Stomach (tissue), 9 donors: ENCODE measurements around the gene AKAP6. TPM values are rescaled to one million over a fixed set of nuclear protein-coding genes. Genes with fewer than 3 reads are reported as not detected.
A peak's percentile ranks its signal among the peaks of the same experiment; 100 is the strongest.

Experiments used
- DNase-seq, 2 donors: peaks; one replicate each; pipeline versions ENCODE4 v3.0.0 to v3.0.0-alpha.2; 2013 to 2019
- H3K27ac ChIP-seq, 5 donors: fragments of 200-600 bp in 4 of 5; sonication (generic) in 4 of 5; one replicate each; pipeline ENCODE4 v1.5.1; 2013 to 2019; ENCODE audit warnings: mild to moderate bottlenecking in 1 of 5, moderate library complexity in 1 of 5
- H3K27me3 ChIP-seq, 3 donors: fragments of 200-600 bp; sonication (generic); one replicate each; pipeline ENCODE4 v1.5.1; 2017 to 2019; ENCODE audit warnings: mixed run types in 1 of 3
- H3K36me3 ChIP-seq, 4 donors: fragments of 200-600 bp; sonication (generic); 1 replicate in 3 of 4; 2 replicates in 1 of 4; pipeline ENCODE4 v1.5.1; 2016 to 2019
- H3K4me1 ChIP-seq, 4 donors: fragments of 200-600 bp; sonication (generic); one replicate each; pipeline ENCODE4 v1.5.1; 2016 to 2019
- H3K4me3 ChIP-seq, 4 donors: fragments of 200-600 bp; sonication (generic) in 3 of 4; one replicate each; pipeline ENCODE4 v1.5.1; 2016 to 2019; ENCODE audit warnings: mild to moderate bottlenecking in 1 of 4
- H3K9me3 ChIP-seq, 4 donors: fragments of 200-600 bp; sonication (generic); one replicate each; pipeline ENCODE4 v1.5.1; 2016 to 2019
- EP300 ChIP-seq: sonication (generic); formaldehyde crosslinking; IDR thresholded peaks from one replicate; pipeline ENCODE4 v1.6.1; 2017; ENCODE audit warnings: antibody characterized with exemption
- POLR2A ChIP-seq, 4 donors: fragments of 450-650 bp; IDR thresholded peaks; one replicate each; pipeline ENCODE4 v1.6.1; 2016; ENCODE audit warnings: antibody characterized with exemption in 4 of 4, control low read depth in 2 of 4, mild to moderate bottlenecking in 1 of 4, moderate library complexity in 1 of 4
- POLR2AphosphoS5 ChIP-seq, 3 donors: sonication (generic); formaldehyde crosslinking; IDR thresholded peaks; one replicate each; pipeline ENCODE4 v1.6.1; 2016; ENCODE audit warnings: antibody characterized with exemption in 3 of 3
- WGBS, 5 donors: extraction: QIAGEN DNeasy Blood & Tissue Kit in 3 of 5; methylation state at CpG; one replicate each; pipeline versions ENCODE4 v1.1.5 to v1.1.7; 2013 to 2018; 5-methylcytosine and 5-hydroxymethylcytosine counted together
- intact Hi-C: fragments of 100-400 bp; cut with DNase I; formaldehyde crosslinking; loops from one replicate; pipeline ENCODE4 v1.15.1; 2023; ENCODE audit warnings: low total_unique reads
- polyA plus RNA-seq, 3 donors: library from polyadenylated mRNA; stranded (reverse); fragments of 200-250 nt; gene quantifications; one replicate each; pipeline ENCODE4 v1.2.3, GENCODE V29; 2013
- total RNA-seq, 5 donors: library from RNA; depleted of rRNA; stranded (reverse); fragments of >200 nt; gene quantifications; one replicate each; pipeline versions ENCODE4 v1.1.0 to v1.2.3, GENCODE V29; 2014 to 2016
- TF ChIP-seq, protein P1 (sequence below), 7 experiments: fragments of 450-650 bp in 4 of 7; fragments of 200-600 bp in 3 of 7; sonication (generic) in 3 of 7; IDR thresholded peaks; one replicate each; pipeline ENCODE4 v1.5.1; 2016 to 2019; ENCODE audit warnings: antibody characterized with exemption in 7 of 7, control low read depth in 2 of 7, mild to moderate bottlenecking in 1 of 7
- donor health status: healthy with polysubstance abuse.
- donor health status: Bipolar disorder and iron deficiency.
- donor health status: healthy.

AKAP6 gene
- total and polyA plus RNA-seq, 8 donors = 0.15 to 132 (median 3.3) TPM

DNA sequence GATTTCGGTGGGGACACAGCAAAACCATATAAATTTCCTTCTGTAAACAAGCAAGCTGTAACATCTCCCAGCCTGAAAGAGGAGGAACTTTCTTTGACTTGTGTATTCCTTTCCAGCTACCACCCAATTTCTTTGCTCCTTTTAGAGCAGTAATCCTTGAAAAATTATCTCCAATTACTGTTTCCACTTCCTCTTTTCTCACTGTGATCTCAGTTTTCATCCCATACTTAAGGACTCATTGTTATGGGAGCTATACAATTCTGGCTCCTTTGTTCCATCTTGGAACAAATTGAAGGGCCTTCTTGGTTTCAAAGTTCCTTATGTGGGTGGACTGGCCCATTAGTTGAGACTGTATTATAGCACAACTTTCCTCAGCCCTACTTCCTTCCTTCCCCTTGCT, 152.6 kb downstream of the AKAP6 start:
- Histone ChIP-seq H3K27me3 (no peaks in the 10 kb centered on the region), H3K9me3 (no peaks in the 10 kb centered on the region), H3K36me3 (no peaks in the 10 kb centered on the region), H3K4me3 (no peak overlapping the region), H3K27ac (no peak overlapping the region), H3K4me1 (no peaks in the 10 kb centered on the region)
- DNase-seq = no peak
- TF ChIP-seq, protein P1, sequence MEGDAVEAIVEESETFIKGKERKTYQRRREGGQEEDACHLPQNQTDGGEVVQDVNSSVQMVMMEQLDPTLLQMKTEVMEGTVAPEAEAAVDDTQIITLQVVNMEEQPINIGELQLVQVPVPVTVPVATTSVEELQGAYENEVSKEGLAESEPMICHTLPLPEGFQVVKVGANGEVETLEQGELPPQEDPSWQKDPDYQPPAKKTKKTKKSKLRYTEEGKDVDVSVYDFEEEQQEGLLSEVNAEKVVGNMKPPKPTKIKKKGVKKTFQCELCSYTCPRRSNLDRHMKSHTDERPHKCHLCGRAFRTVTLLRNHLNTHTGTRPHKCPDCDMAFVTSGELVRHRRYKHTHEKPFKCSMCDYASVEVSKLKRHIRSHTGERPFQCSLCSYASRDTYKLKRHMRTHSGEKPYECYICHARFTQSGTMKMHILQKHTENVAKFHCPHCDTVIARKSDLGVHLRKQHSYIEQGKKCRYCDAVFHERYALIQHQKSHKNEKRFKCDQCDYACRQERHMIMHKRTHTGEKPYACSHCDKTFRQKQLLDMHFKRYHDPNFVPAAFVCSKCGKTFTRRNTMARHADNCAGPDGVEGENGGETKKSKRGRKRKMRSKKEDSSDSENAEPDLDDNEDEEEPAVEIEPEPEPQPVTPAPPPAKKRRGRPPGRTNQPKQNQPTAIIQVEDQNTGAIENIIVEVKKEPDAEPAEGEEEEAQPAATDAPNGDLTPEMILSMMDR (IDR thresholded peaks at IDR 0.05) = no peak
- TF ChIP-seq EP300 (no peak), POLR2AphosphoS5 (IDR thresholded peaks at IDR 0.05) (no peak), POLR2A (IDR thresholded peaks at IDR 0.05) (no peak)
- intact Hi-C loops = no loop called here
- WGBS, 5 donors = 0 to 67% (median 40%) methylated on average over 1 of the region's 1 CpG

DNA sequence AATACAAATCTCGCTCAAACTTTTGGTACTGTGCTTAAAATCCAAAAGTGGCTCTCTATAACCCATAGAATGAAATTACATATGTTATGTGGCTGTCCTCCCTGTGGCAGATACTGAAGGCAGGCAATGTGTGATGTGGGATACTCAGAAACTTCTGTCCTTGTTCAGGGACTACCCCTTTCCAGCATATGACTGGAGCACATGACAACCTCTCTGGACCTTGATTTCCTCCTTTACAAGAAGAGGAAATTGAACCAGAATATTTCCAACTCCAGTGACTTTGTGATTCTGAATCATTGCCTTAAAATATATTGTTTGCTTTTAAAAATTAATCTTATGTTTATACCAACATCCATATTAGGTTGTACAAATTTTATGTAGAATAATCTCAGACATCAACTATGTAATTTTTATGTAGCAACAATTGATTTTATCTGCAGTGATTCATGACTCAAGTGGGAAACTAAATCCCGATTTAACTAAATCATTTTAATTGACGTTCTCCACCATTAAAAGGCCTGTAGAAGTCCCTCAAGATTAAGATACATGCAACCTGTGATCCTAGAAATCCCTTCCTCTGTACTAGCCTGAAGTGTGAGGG, 162.4 kb downstream of the AKAP6 start:
- peaks cover 0 to 16% (median 0%) of the 10 kb centered on the region in 4 donors for H3K4me1 ChIP-seq
- no peaks in the 10 kb centered on the region for H3K9me3 ChIP-seq
- no peaks in the 10 kb centered on the region for H3K36me3 ChIP-seq
- 71 to 88% (median 85%) methylated on average over 3 of the region's 3 CpGs for WGBS, 5 donors
- no peak for DNase-seq
- H3K27me3 ChIP-seq = no peaks in the 10 kb centered on the region
- TF ChIP-seq EP300 (no peak), POLR2AphosphoS5 (IDR thresholded peaks at IDR 0.05) (no peak)
- no peak overlapping the region for H3K27ac ChIP-seq
- intact Hi-C loops = no loop called here
- no peak overlapping the region for H3K4me3 ChIP-seq

DNA sequence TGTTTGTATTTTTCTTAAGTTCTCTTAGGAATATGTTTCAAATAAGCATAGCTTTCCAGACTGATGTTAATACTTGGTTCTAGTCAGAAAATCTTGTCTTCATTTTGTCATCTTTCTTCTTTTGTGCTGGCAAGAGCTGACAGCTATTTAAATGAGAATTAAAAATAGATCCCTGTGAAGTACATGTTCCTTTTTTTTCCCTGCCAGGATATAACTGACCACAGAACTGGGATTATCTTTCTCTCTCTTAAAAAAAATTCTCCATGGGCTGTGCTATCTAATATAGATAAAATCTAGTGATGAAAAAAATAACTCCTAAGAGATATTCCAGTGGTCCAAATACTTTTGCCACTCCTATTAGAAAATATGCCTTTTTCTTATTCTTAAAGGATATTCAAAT, 163.4 kb downstream of the AKAP6 start:
- intact Hi-C loops = no loop called here

DNA sequence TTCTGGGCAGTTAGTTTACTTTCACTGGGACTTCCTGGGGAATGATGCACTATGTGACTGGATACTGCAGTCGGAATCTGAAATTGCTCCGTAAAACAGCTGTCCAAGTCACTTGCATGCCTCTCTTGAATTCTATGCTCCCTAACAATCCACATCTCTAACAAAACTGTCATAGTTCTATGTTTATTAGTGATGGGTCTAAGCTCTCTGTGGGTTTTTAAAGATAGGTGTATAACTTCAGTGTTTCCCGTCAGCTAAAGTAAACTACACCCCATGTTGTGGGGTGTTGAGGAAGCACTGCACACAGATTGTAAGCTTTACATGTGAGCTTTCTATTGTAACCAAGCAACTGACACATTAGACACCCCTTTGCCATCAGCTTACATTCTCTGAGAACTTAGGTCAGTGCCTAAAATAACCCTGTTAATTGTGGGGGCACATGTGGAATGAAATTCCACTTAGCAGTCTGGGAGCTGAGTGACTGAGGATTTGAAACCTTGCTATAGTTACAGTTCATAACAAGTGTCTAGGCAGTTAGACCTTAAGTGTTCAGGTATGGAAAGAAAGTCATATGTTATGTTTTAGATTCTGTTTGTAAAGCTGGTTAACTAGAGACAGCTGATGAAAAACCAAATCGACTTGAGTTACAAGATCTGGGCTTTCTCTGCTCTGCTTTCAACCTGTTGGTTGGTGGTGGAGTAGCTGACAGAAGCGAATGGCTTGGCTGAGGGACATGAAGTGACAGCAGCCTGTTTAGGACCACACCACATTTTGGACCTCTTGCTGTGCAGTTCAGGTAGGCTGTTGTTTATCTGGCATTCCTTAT, 165.7 kb downstream of the AKAP6 start:
- no peaks in the 10 kb centered on the region for H3K9me3 ChIP-seq
- peak in 1 of 2 donors; percentile 46 for DNase-seq
- no peaks in the 10 kb centered on the region for H3K36me3 ChIP-seq
- intact Hi-C loops = no loop called here
- H3K27me3 ChIP-seq = no peaks in the 10 kb centered on the region
- WGBS, 5 donors = 63 to 78% (median 73%) methylated on average over 5 of the region's 5 CpGs
- H3K4me3 ChIP-seq = peak overlapping the region in 1 of 4 donors; percentile 17
- peak overlapping the region in 3 of 5 donors; percentile 2 to 36 (median 30) for H3K27ac ChIP-seq
- TF ChIP-seq EP300 (no peak), POLR2AphosphoS5 (IDR thresholded peaks at IDR 0.05) (no peak), POLR2A (IDR thresholded peaks at IDR 0.05) (no peak)
- TF ChIP-seq, protein P1 (IDR thresholded peaks at IDR 0.05) = no peak
- peaks cover 0 to 16% (median 0%) of the 10 kb centered on the region in 4 donors for H3K4me1 ChIP-seq

More for the DNA sequence above, 163.4 kb downstream of the AKAP6 start:
- H3K4me1 ChIP-seq = peaks cover 0 to 16% (median 0%) of the 10 kb centered on the region in 4 donors
- TF ChIP-seq, protein P1 (IDR thresholded peaks at IDR 0.05) = no peak
- TF ChIP-seq EP300 = no peak
- TF ChIP-seq POLR2AphosphoS5 (IDR thresholded peaks at IDR 0.05) = no peak
- no peak for TF ChIP-seq POLR2A (IDR thresholded peaks at IDR 0.05)
- H3K27ac ChIP-seq = no peak overlapping the region
- DNase-seq = no peak
- no peaks in the 10 kb centered on the region for H3K36me3 ChIP-seq
- H3K27me3 ChIP-seq = no peaks in the 10 kb centered on the region
- H3K4me3 ChIP-seq = no peak overlapping the region
- no peaks in the 10 kb centered on the region for H3K9me3 ChIP-seq

DNA sequence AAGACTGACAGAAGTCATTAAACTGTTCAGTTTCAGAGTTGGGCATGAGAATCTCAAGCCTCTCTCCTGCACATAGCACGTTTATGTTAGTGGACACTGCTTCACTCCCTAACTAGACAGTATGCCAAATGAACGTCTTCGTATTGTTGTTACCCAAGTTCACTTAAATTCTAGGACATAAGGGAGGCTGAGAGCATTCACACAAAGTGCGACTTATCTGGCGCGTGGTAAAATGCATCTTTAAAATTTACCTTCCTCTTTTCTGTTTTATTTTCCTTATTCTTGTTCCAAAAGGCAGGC, 166.3 kb downstream of the AKAP6 start:
- Histone ChIP-seq H3K4me3 (peak overlapping the region in 1 of 4 donors; percentile 17), H3K4me1 (peaks cover 0 to 16% (median 0%) of the 10 kb centered on the region in 4 donors), H3K36me3 (no peaks in the 10 kb centered on the region), H3K9me3 (no peaks in the 10 kb centered on the region), H3K27me3 (no peaks in the 10 kb centered on the region), H3K27ac (peak overlapping the region in 2 of 5 donors; percentile 30 to 36)
- 67 to 85% (median 81%) methylated on average over 6 of the region's 6 CpGs for WGBS, 5 donors
- no peak for TF ChIP-seq EP300
- TF ChIP-seq, protein P1 (IDR thresholded peaks at IDR 0.05) = no peak
- no peak for TF ChIP-seq POLR2AphosphoS5 (IDR thresholded peaks at IDR 0.05)
- no peak for TF ChIP-seq POLR2A (IDR thresholded peaks at IDR 0.05)
- intact Hi-C loops = no loop called here
- DNase-seq = no peak
